ENCODE data around the gene F5.
"Not testable (repeated sequence)": the region's sequence is repeated elsewhere in the genome, so short reads cannot be mapped to it uniquely, and the experiment has no call there.

F5 gene

GRCh38 chr1:169511316-169512005, 74.8 kb downstream of the F5 start:
- DNase-seq (ENCODE audit: low spot score): no peak

- no peak for DNase-seq (ENCODE audit: low spot score)
Measured at GRCh38 chr1:169510060-169510459, 76.2 kb downstream of the F5 start.

- no peak for DNase-seq (ENCODE audit: low spot score)
Measured at GRCh38 chr1:169509354-169509753, 76.9 kb downstream of the F5 start.

- DNase-seq (ENCODE audit: low spot score): no peak
Measured at GRCh38 chr1:169508432-169509338, 77.6 kb downstream of the F5 start.

- DNase-seq (ENCODE audit: low spot score): no peak
Measured at GRCh38 chr1:169507413-169507812, 78.9 kb downstream of the F5 start.

GRCh38 chr1:169503601-169504000, 82.7 kb downstream of the F5 start:
- DNase-seq (ENCODE audit: low spot score): not testable (repeated sequence)

- DNase-seq (ENCODE audit: low spot score): no peak
Measured at GRCh38 chr1:169499807-169500206, 86.5 kb downstream of the F5 start.

GRCh38 chr1:169497317-169497716, 89.0 kb downstream of the F5 start:
- no peak for DNase-seq (ENCODE audit: low spot score)

- DNase-seq (ENCODE audit: low spot score): no peak
Measured at GRCh38 chr1:169495916-169496315, 90.4 kb downstream of the F5 start.

- DNase-seq (ENCODE audit: low spot score): no peak
Measured at GRCh38 chr1:169495046-169495775, 91.1 kb downstream of the F5 start.

- no peak for DNase-seq (ENCODE audit: low spot score)
Measured at GRCh38 chr1:169494343-169494742, 91.9 kb downstream of the F5 start.

GRCh38 chr1:169493251-169493650, 93.0 kb downstream of the F5 start:
- no peak for DNase-seq (ENCODE audit: low spot score)

GRCh38 chr1:169491845-169492281, 94.4 kb downstream of the F5 start:
- no peak for DNase-seq (ENCODE audit: low spot score)

GRCh38 chr1:169488157-169488556, 98.1 kb downstream of the F5 start:
- peak; percentile 88 for DNase-seq (ENCODE audit: low spot score)

- peak; percentile 12 for DNase-seq (ENCODE audit: low spot score)
Measured at GRCh38 chr1:169487561-169487960, 98.7 kb downstream of the F5 start.

GRCh38 chr1:169487133-169487532, 99.1 kb downstream of the F5 start:
- DNase-seq (ENCODE audit: low spot score): no peak

GRCh38 chr1:169486281-169487051, 99.8 kb downstream of the F5 start:
- no peak for DNase-seq (ENCODE audit: low spot score)

- DNase-seq (ENCODE audit: low spot score): peak; percentile 99
Measured at GRCh38 chr1:169485431-169486280, 100.6 kb downstream of the F5 start, which contains the start of gene SLC19A2. Gene SLC19A2 (minus strand): TSS chr1:169485944. CDS start chr1:169485766, 178 bp downstream.

- DNase-seq (ENCODE audit: low spot score): peak; percentile 34
Measured at GRCh38 chr1:169484683-169485430, 101.4 kb downstream of the F5 start.

Data from SK-N-DZ (cell line).